DMS53 (cell line): ENCODE results near the gene B4GALNT3.

Experiments used
- DNase-seq: peaks from one replicate; lab custom pipeline; 2025; lab: John Stamatoyannopoulos, UW

Gene B4GALNT3

GRCh38 chr12:593396-594270 is 133.9 kb downstream of the B4GALNT3 start:
- DNase-seq: no peak

GRCh38 chr12:597926-598568 is 138.3 kb downstream of the B4GALNT3 start:
- DNase-seq: no peak

- no peak for DNase-seq
These were observed 140.0 kb downstream of the B4GALNT3 start for GRCh38 chr12:599756-600155.

GRCh38 chr12:601976-602699 is 142.4 kb downstream of the B4GALNT3 start:
- DNase-seq: peak; percentile 95

GRCh38 chr12:602700-603068 is 142.9 kb downstream of the B4GALNT3 start:
- DNase-seq: no peak

- no peak for DNase-seq
These were observed 145.2 kb downstream of the B4GALNT3 start for GRCh38 chr12:604956-605355.

- DNase-seq: peak; percentile 59
These were observed 147.8 kb downstream of the B4GALNT3 start for GRCh38 chr12:607541-608001.

- no peak for DNase-seq
These were observed 148.7 kb downstream of the B4GALNT3 start for GRCh38 chr12:608413-608812.

- no peak for DNase-seq
These were observed 149.2 kb downstream of the B4GALNT3 start for GRCh38 chr12:608921-609320.

GRCh38 chr12:611721-612120 is 152.0 kb downstream of the B4GALNT3 start:
- no peak for DNase-seq

- no peak for DNase-seq
These were observed 152.6 kb downstream of the B4GALNT3 start for GRCh38 chr12:612293-612692.

GRCh38 chr12:612886-613285 is 153.1 kb downstream of the B4GALNT3 start:
- no peak for DNase-seq
